Stomach smooth muscle (tissue), 2 donors: ENCODE results near the gene MEF2D.
A peak's percentile ranks its signal among the peaks of the same experiment; 100 is the strongest.

ENCODE experiments used
- H3K27ac ChIP-seq: one replicate; pipeline ENCODE4 v1.7.0; 2013; ENCODE audit warnings: mild to moderate bottlenecking, low read length, inconsistent platforms
- H3K27me3 ChIP-seq, 2 donors: one replicate each; pipeline ENCODE4 v1.7.0; 2013; ENCODE audit warnings: low read length in 2 of 2; ENCODE audit not compliant: insufficient read depth in 2 of 2, control insufficient read depth in 1 of 2
- H3K36me3 ChIP-seq, 2 donors: one replicate each; pipeline ENCODE4 v1.7.0; 2013; ENCODE audit warnings: low read length in 2 of 2; ENCODE audit not compliant: control insufficient read depth in 2 of 2, insufficient read depth in 2 of 2
- H3K4me1 ChIP-seq: one replicate; pipeline ENCODE4 v1.7.0; 2013; ENCODE audit warnings: low read length; ENCODE audit not compliant: control insufficient read depth, insufficient read depth
- H3K4me3 ChIP-seq, 2 donors: one replicate each; pipeline ENCODE4 v1.7.0; 2013; ENCODE audit warnings: low read length in 2 of 2
- H3K9ac ChIP-seq, 2 donors: one replicate each; pipeline ENCODE4 v1.7.0; 2013; ENCODE audit warnings: low read length in 2 of 2, mild to moderate bottlenecking in 1 of 2
- H3K9me3 ChIP-seq, 2 donors: one replicate each; pipeline ENCODE4 v1.7.0; 2013; ENCODE audit warnings: low read length in 2 of 2; ENCODE audit not compliant: control insufficient read depth in 2 of 2
- donor health status: healthy.
- donor health status: Pancreatic carcinoma.

The MEF2D gene

GRCh38 chr1:156525071-156525501 is 24.5 kb upstream of the MEF2D start:
- Histone ChIP-seq H3K27me3 (no peaks in the 10 kb centered on the region), H3K9ac (no peak overlapping the region), H3K36me3 (no peaks in the 10 kb centered on the region), H3K4me1 (no peaks in the 10 kb centered on the region), H3K4me3 (no peak overlapping the region), H3K27ac (no peak overlapping the region), H3K9me3 (no peaks in the 10 kb centered on the region)

- Histone ChIP-seq H3K9me3 (no peaks in the 10 kb centered on the region), H3K27me3 (no peaks in the 10 kb centered on the region), H3K27ac (no peak overlapping the region), H3K9ac (no peak overlapping the region), H3K4me1 (no peaks in the 10 kb centered on the region), H3K36me3 (no peaks in the 10 kb centered on the region), H3K4me3 (no peak overlapping the region)
Observed at GRCh38 chr1:156524481-156524869, 23.9 kb upstream of the MEF2D start.

DNA sequence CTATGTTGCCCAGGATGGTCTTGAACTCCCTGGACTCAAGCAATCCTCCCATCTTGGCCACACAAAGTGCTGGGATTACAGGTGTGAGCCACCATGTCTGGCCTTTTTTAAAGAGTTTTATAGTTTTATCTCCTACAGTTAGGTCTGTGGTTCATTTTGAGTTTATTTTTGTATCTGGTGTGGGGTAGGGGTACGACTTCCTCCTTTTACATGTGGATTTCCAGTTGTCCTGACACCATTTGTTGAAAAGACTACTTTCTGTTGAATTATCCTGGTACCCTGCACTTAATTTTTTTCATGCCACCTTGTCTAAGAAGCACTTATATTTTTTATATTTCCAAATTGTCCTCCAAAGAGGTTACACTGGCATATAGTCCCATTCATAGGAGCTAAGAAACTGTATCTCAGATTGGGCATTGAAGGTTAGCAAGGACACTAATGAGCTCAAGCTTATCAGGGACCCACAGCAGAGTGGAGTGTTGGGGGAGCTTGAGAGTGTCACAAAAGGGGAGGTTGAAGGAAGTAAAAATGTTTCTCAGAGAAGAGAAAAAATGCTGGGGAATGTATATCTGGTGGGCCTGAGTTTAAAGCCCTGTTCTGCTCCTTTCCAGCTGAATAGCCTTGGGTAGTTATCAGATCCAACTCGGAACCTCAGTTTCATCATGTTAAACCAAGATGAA is 23.4 kb upstream of the MEF2D start:
- Histone ChIP-seq H3K4me3 (no peak overlapping the region), H3K27ac (no peak overlapping the region), H3K9me3 (no peaks in the 10 kb centered on the region), H3K36me3 (no peaks in the 10 kb centered on the region), H3K9ac (no peak overlapping the region), H3K27me3 (no peaks in the 10 kb centered on the region), H3K4me1 (no peaks in the 10 kb centered on the region)

DNA sequence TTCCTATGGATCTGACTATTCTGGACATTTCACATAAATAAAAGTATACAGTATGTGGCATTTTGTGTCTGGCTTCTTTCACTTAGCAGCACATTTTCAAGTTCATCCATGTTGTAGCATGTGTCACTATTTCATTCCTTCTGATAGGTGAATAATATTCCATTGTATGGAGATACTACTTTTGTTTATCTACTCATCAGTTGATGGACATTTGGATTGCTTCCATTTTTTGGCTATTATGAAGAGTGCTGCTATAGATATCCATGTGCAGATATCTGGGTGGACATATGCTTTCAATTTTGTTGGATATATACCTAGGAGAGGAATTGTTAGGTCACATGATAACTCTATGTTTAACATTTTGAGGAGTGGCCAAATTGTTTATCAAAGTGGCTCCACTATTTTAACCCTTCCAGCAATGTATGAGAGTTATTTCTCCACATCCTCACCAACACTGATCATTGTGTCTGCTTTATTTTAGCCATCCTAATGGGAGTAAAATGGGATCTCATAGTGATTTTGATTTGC is 21.9 kb upstream of the MEF2D start:
- Histone ChIP-seq H3K36me3 (no peaks in the 10 kb centered on the region), H3K4me3 (no peak overlapping the region), H3K9me3 (no peaks in the 10 kb centered on the region), H3K27ac (no peak overlapping the region), H3K9ac (no peak overlapping the region), H3K4me1 (no peaks in the 10 kb centered on the region), H3K27me3 (no peaks in the 10 kb centered on the region)

- Histone ChIP-seq H3K9ac (no peak overlapping the region), H3K27ac (no peak overlapping the region), H3K36me3 (no peaks in the 10 kb centered on the region), H3K4me1 (peaks cover 5% of the 10 kb centered on the region), H3K4me3 (no peak overlapping the region), H3K9me3 (no peaks in the 10 kb centered on the region), H3K27me3 (no peaks in the 10 kb centered on the region)
Observed at GRCh38 chr1:156517748-156518147, 17.2 kb upstream of the MEF2D start.

DNA sequence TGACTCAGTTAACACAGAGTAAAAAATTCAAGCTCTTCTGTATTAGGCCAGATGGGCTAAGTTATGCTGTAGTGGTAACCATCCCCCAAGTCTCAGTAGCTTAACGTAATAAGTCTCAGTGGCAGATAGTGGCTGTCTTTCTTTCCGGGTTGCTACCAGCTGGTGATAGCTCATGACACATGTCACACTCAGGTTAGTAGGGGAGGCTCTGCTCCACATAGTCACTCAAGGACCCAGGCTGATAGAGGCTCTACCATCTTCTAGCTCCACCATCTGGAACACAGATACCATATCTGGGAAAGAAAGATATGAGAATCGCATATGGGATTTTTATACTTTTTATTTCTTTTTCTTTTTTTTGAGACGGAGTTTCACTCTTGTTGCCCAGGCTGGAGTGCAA is 16.2 kb upstream of the MEF2D start:
- H3K27ac ChIP-seq: no peak overlapping the region
- H3K36me3 ChIP-seq: no peaks in the 10 kb centered on the region
- no peak overlapping the region for H3K4me3 ChIP-seq
- H3K9me3 ChIP-seq: no peaks in the 10 kb centered on the region
- no peak overlapping the region for H3K9ac ChIP-seq
- no peaks in the 10 kb centered on the region for H3K27me3 ChIP-seq
- peaks cover 5% of the 10 kb centered on the region for H3K4me1 ChIP-seq

DNA sequence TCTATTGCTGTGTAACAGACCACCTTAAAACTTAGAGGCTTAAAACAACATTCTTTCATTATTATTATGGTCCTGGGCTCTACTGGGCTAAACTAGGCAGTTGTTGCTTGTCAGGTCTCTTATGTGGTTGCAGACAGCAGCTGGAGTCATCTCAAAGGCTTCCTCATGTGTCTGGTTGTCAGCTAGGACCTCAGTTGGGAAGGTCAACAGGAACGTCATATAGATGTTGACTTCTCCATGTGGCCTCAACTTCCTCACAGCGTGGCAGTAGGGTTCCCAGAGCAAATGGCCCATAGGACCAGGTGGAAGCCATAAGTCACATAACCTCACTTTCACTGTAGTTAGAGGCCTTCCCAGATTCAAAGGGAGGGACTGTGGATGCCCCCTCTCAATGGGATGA is 15.4 kb upstream of the MEF2D start:
- no peaks in the 10 kb centered on the region for H3K9me3 ChIP-seq
- no peak overlapping the region for H3K4me3 ChIP-seq
- peaks cover 13% of the 10 kb centered on the region for H3K4me1 ChIP-seq
- H3K9ac ChIP-seq: no peak overlapping the region
- H3K27ac ChIP-seq: no peak overlapping the region
- H3K36me3 ChIP-seq: no peaks in the 10 kb centered on the region
- no peaks in the 10 kb centered on the region for H3K27me3 ChIP-seq

- no peak overlapping the region for H3K27ac ChIP-seq
- no peaks in the 10 kb centered on the region for H3K27me3 ChIP-seq
- peaks cover 40% of the 10 kb centered on the region for H3K4me1 ChIP-seq
- no peak overlapping the region for H3K4me3 ChIP-seq
- H3K9ac ChIP-seq: no peak overlapping the region
- H3K36me3 ChIP-seq: no peaks in the 10 kb centered on the region
- H3K9me3 ChIP-seq: no peaks in the 10 kb centered on the region
Observed at GRCh38 chr1:156513185-156513584, 12.6 kb upstream of the MEF2D start.

DNA sequence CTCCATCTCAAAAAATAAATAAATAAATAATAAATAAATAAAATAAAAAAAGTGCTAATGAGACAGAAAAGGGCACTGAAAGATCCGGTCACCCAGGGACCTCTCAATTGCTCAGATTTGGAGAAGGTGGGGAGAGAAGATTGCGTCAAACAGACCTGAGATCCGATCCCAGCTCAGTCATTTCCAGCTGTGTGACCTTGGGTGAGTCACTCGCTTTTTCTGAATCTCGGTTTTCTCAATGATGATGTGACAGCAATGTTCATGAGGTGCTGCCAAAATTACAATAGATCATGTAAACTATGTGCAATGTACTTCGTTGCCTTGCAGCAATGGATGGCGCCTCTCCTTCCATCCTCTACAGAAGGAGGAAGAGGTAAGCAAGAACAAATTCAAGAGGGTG is 11.1 kb upstream of the MEF2D start:
- Histone ChIP-seq H3K36me3 (no peaks in the 10 kb centered on the region), H3K27ac (no peak overlapping the region), H3K9me3 (no peaks in the 10 kb centered on the region), H3K4me3 (no peak overlapping the region), H3K9ac (no peak overlapping the region), H3K27me3 (no peaks in the 10 kb centered on the region), H3K4me1 (peaks cover 51% of the 10 kb centered on the region)

GRCh38 chr1:156510709-156511108 is 10.1 kb upstream of the MEF2D start:
- H3K27me3 ChIP-seq: no peaks in the 10 kb centered on the region
- H3K9ac ChIP-seq: peak overlapping the region; percentile 71 to 73
- peak overlapping the region; percentile 97 for H3K27ac ChIP-seq
- no peaks in the 10 kb centered on the region for H3K9me3 ChIP-seq
- peak overlapping the region in 1 of 2 donors; percentile 47 for H3K4me3 ChIP-seq
- peaks cover 54% of the 10 kb centered on the region for H3K4me1 ChIP-seq
- H3K36me3 ChIP-seq: no peaks in the 10 kb centered on the region

DNA sequence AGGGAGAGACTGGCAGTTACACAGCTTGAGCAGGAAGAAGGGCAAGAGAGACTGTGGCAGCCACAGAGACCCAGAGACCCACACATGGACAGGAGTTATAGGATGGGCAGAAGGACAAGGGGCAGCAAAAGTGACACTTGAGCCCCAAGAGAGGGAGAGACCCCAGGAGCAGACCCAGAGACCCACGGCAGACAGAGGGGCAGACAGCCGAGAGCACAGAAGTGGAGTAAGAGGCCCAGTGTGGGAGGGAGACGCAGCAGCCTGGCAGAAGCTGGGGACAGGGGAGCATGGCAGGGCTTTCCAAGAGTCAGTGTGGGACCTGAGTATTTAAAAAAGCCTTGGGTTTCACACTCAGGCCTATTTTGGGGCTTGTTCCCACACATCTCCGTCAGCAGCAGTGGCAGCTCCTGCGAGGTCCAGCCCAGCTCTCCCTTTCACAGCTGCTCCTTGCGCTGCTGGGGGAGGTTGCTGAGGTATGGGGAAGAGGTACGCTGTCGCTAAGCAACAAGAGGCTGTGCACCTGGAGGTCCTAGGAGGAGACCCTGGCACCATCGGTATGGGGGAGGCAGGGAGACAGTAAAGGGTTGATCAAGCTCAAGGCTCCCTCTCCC is 9.0 kb upstream of the MEF2D start:
- Histone ChIP-seq H3K27ac (peak overlapping the region; percentile 97), H3K4me1 (peaks cover 62% of the 10 kb centered on the region), H3K4me3 (no peak overlapping the region), H3K9ac (peak overlapping the region; percentile 56 to 58), H3K9me3 (no peaks in the 10 kb centered on the region), H3K36me3 (no peaks in the 10 kb centered on the region), H3K27me3 (no peaks in the 10 kb centered on the region)
